D721Med (cell line): ENCODE data around the gene CKB.
"Not testable (repeated sequence)": the region's sequence is repeated elsewhere in the genome, so short reads cannot be mapped to it uniquely, and the experiment has no call there.

Experiments
- DNase-seq: peaks from one replicate; pipeline ENCODE4 v3.0.0; 2011; ENCODE audit warnings: low spot score; ENCODE audit not compliant: insufficient read length
- FAIRE-seq: peaks from 2 replicates; lab custom pipeline; 2011; peaks lifted over from hg19 to GRCh38; lab: Jason Lieb, UNC
- TF ChIP-seq, protein P1 (sequence below): IDR thresholded peaks from 2 replicates; pipeline ENCODE4 v1.5.1; 2012; ENCODE audit warnings: mild to moderate bottlenecking, control low read depth; ENCODE audit not compliant: insufficient read depth; ENCODE audit errors: missing control alignments

Gene CKB

DNA sequence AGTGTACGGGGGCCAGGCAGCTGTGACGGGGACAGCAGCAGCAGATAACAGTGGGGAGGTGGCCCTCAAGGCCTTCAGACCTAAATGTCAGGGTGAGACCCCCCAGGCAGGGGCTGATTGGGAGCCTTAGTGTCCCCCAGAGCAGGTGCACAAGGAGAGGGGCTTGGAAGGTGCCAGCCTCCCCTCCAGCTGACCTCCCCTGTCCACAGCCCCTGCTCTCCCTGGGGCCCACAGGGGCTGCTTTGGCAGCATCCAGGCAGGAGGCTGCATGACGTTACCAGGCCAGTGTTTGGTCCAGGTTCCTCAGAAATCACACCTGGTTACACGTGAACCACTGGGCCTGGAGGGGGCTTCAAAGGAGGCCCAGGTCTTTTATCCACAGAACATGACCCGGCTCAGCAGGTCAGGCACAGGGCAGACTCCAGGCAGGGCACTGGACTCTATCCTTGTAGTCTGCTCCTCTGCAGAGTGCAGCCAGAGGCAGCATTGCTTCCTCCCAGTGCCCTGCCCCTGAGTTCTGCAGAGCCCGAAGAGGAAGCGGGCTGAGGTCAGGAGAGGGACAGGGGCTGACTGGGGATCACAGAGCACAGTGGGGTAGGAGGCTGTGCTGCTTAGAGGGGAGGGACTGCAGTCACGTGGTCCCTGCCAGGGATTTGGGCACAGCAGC is 3.8 kb upstream of the CKB start:
- FAIRE-seq: no peak
- DNase-seq: no peak
- TF ChIP-seq, protein P1, sequence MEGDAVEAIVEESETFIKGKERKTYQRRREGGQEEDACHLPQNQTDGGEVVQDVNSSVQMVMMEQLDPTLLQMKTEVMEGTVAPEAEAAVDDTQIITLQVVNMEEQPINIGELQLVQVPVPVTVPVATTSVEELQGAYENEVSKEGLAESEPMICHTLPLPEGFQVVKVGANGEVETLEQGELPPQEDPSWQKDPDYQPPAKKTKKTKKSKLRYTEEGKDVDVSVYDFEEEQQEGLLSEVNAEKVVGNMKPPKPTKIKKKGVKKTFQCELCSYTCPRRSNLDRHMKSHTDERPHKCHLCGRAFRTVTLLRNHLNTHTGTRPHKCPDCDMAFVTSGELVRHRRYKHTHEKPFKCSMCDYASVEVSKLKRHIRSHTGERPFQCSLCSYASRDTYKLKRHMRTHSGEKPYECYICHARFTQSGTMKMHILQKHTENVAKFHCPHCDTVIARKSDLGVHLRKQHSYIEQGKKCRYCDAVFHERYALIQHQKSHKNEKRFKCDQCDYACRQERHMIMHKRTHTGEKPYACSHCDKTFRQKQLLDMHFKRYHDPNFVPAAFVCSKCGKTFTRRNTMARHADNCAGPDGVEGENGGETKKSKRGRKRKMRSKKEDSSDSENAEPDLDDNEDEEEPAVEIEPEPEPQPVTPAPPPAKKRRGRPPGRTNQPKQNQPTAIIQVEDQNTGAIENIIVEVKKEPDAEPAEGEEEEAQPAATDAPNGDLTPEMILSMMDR: no peak

DNA sequence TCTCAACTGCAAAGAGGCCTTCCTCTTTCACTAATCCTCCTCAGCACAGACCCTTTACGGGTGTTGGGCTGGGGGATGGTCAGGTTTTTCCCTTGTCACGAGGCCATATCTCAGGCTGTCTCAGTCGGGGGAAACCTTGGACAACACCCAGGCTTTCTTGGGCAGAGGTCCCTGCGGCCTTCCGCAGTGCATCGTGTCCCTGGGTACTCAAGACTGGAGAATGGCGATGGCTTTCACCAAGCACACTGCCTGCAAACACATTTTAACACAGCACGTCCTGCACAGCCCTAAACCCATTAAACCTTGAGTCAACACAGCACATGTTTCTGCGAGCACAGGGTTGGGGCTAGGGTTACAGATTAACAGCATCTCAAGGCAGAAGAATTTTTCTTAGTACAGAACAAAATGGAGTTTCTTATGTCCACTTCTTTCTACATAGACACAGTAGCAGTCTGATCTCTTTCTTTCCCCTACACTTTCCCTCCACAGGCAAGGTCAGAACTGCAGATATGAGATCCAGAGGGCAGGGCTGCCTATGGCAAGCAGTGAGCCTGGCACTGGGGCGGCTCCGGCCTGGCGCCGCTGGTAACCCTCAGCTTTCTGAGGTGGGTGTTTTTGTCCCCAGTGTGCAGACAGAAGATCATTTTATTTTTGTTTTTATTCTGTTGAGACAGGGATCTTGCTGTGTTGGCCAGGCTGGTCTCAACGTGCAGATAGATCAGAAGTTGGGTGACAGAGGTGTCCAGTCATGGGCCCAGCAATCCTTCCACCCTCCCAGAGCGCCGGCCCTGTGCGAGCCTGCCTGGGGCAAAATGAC is 3.0 kb upstream of the CKB start:
- DNase-seq, FAIRE-seq: not testable (repeated sequence)

DNA sequence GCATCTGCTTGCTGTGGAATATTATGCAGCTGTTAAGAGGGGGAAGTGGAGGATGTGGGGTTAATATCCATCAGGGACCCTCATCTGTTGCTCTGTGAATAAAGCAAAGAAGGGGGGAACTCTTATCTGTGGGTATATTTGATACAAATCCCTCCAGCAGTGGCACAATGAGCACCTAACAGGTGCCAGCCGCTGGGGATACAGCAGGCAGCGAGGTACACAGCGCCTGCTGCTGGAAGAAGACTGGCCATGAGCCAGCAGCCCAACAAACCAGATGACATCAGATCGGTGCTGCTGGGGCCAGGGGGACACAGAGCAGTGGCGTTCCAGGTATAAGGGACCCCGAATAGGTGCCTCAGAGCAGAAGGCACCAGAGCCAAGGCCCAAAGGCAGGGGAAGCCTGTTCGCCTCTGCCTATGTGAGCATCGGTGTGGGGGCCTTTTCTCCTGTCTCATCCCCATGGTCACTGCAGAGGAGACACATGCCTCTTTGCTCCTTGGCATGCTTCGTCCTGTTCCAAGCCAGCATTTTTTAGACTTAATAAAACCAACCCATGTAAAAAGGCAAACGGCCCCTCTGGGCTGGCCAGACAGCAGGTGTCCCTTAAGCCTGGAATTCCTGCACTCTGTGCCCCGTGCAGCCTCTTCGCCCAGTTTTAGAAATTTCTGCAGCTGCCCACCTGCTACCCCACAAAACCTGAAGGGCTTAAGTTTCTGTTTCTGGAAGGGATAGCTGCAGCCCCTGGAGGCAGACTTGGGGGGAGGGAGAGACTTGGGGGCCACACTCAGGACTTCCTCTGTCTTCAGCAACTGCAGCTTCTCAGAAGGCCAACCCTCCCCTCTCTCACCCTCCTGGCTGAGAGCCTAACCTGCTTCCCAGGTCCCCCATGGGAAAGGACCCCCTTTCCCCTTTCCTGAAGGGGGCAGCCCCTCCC is 1.6 kb upstream of the CKB start:
- no peak for FAIRE-seq
- TF ChIP-seq, protein P1: no peak
- DNase-seq: no peak

DNA sequence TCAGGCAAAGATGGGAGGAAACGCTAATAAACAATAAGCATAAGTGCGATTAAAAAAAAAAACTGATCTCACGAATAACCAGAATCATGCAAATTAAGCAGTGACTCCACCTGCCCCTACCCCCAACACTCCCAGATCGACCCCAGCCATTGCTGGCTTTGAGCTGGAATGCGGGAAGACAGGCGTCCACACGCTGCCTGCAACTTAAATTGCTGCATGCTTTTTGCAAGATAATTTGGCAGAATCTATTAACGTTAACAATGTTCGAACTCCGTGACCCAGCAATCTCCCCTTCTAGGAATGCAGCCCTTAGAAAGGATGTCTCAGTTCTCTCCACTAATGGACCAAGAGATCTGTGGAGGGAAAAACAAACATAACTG is 935 bp upstream of the CKB start:
- DNase-seq: no peak
- TF ChIP-seq, protein P1: no peak
- FAIRE-seq: no peak

DNA sequence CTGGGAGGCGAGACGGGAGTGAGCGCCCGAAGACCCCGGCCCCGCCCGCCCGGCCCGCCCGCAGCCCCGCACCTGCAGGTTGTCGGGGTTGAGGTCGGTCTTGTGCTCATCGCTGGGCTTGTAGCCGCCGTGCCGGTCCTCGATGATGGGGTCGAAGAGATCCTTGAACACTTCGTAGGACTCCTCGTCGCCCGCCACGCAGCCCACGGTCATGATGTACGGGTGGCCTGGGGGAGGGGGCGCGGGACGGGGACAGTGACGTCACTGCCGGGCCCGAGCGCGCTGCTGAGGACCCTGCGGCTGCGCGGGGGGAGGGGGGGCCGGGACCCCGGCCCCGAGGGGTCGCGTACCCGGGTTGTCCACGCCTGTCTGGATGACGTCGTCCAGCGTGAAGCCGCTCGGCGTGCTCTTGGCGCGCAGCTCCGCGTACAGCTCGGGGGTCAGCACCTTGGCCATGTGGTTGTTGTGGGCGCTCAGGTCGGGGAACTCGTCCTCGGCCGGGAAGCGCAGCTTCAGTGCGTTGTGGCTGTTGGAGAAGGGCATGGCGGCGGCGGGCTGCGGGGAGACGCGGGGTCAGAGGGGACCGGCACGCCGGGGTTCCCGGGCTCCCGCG is 573 bp downstream of the CKB start:
- FAIRE-seq: no peak
- TF ChIP-seq, protein P1: no peak
- DNase-seq: no peak

DNA sequence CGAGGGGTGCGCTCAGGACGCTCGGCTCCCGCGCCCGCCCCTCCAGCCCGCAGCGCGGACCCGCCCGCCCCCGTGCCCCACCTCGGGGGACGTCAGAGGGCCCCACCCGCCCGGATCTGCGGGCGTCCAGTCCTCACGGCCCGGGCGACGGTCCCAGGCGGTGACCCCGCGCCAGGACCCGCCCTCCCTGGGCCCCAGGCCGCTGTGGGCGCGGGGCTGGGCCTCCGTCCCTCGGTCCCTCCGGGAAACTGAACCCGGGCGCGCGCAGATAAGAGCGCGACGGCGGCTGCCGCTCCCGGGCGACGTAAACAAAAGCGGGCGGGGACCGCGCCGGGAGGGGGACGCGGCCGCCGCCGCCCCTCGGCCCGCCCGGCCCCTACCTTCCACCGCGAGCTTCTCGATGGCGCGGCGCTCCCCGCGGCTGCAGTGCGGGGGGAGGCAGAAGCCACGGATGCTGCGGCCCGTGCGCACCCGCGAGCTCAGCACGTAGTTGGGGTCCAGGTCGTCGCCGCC is 1.1 kb downstream of the CKB start:
- TF ChIP-seq, protein P1: no peak
- DNase-seq: no peak
- FAIRE-seq: no peak
